HUES48 (cell line): Measurements from ENCODE around the gene SAMD4B.

Source experiments
- H3K27ac ChIP-seq: one replicate; pipeline ENCODE4 v1.7.0; 2013; ENCODE audit warnings: low read depth, low read length, inconsistent platforms
- H3K27me3 ChIP-seq: 2 replicates; pipeline ENCODE4 v1.6.1; 2013; ENCODE audit warnings: mild to moderate bottlenecking, low read length; ENCODE audit not compliant: control insufficient read depth, insufficient read depth
- H3K36me3 ChIP-seq: 2 replicates; pipeline ENCODE4 v1.6.1; 2013; ENCODE audit warnings: low read length; ENCODE audit not compliant: control insufficient read depth, insufficient read depth
- H3K4me1 ChIP-seq: 2 replicates; pipeline ENCODE4 v1.6.1; 2013; ENCODE audit warnings: mild to moderate bottlenecking, low read length; ENCODE audit not compliant: control insufficient read depth, insufficient read depth
- H3K4me3 ChIP-seq: 2 replicates; pipeline ENCODE4 v1.5.1; 2013; ENCODE audit warnings: mild to moderate bottlenecking, low read depth, low read length
- H3K9ac ChIP-seq: 2 replicates; pipeline ENCODE4 v1.6.1; 2013; ENCODE audit warnings: mild to moderate bottlenecking, low read depth, low read length, moderate library complexity
- H3K9me3 ChIP-seq: 2 replicates; pipeline ENCODE4 v1.6.1; 2013; ENCODE audit warnings: low read length; ENCODE audit not compliant: control insufficient read depth, insufficient read depth

SAMD4B gene

GRCh38 chr19:39401549-39402345 is 59.5 kb downstream of the SAMD4B start:
- peak overlapping the region; percentile 68 for H3K4me3 ChIP-seq
- H3K9me3 ChIP-seq = no peaks in the 10 kb centered on the region
- H3K4me1 ChIP-seq = peaks cover 33% of the 10 kb centered on the region
- peak overlapping the region; percentile 99 for H3K27ac ChIP-seq
- peaks cover 6% of the 10 kb centered on the region; the same call in 1 of the 2 replicates for H3K36me3 ChIP-seq
- no peaks in the 10 kb centered on the region for H3K27me3 ChIP-seq
- peak overlapping the region; percentile 85 for H3K9ac ChIP-seq

GRCh38 chr19:39402346-39403300 is 60.4 kb downstream of the SAMD4B start:
- no peaks in the 10 kb centered on the region for H3K27me3 ChIP-seq
- H3K9ac ChIP-seq = peak overlapping the region; percentile 85
- H3K9me3 ChIP-seq = no peaks in the 10 kb centered on the region
- peak overlapping the region; percentile 68 for H3K4me3 ChIP-seq
- H3K4me1 ChIP-seq = peaks cover 33% of the 10 kb centered on the region
- H3K36me3 ChIP-seq = peaks cover 6% of the 10 kb centered on the region; the same call in 1 of the 2 replicates
- H3K27ac ChIP-seq = peak overlapping the region; percentile 99

GRCh38 chr19:39403331-39404312 is 61.4 kb downstream of the SAMD4B start:
- no peaks in the 10 kb centered on the region for H3K9me3 ChIP-seq
- peak overlapping the region; percentile 99 for H3K27ac ChIP-seq
- H3K36me3 ChIP-seq = peaks cover 8% of the 10 kb centered on the region; the same call in 1 of the 2 replicates
- H3K27me3 ChIP-seq = no peaks in the 10 kb centered on the region
- peak overlapping the region; percentile 68 for H3K4me3 ChIP-seq
- H3K4me1 ChIP-seq = peaks cover 29% of the 10 kb centered on the region
- H3K9ac ChIP-seq = peak overlapping the region; percentile 76

GRCh38 chr19:39405261-39405957 is 63.2 kb downstream of the SAMD4B start:
- Histone ChIP-seq H3K4me3 (no peak overlapping the region), H3K9me3 (no peaks in the 10 kb centered on the region), H3K4me1 (peaks cover 34% of the 10 kb centered on the region), H3K27ac (peak overlapping the region; percentile 12), H3K27me3 (no peaks in the 10 kb centered on the region), H3K9ac (no peak overlapping the region), H3K36me3 (0 out of 2 replicates have a peak, but pooled peaks cover 4% of the 10 kb centered on the region)

- Histone ChIP-seq H3K4me1 (peaks cover 41% of the 10 kb centered on the region), H3K36me3 (0 out of 2 replicates have a peak, but pooled peaks cover 4% of the 10 kb centered on the region), H3K9me3 (no peaks in the 10 kb centered on the region), H3K4me3 (peak overlapping the region; percentile 99), H3K27me3 (no peaks in the 10 kb centered on the region), H3K27ac (peak overlapping the region; percentile 55), H3K9ac (no peak overlapping the region)
Measured at GRCh38 chr19:39405958-39406655, 63.9 kb downstream of the SAMD4B start.

- H3K27ac ChIP-seq = peak within 1 kb of the TSS; percentile 88
- peaks cover 40% of the 10 kb centered on the region for H3K4me1 ChIP-seq
Measured at GRCh38 chr19:39406656-39407409, 64.6 kb downstream of the SAMD4B start, which contains the start of gene ZFP36. Gene ZFP36, plus strand, starts transcription at chr19:39406847. Its CDS starts 58 bp downstream, at chr19:39406905.

GRCh38 chr19:39407410-39407659 is 65.1 kb downstream of the SAMD4B start:
- peak overlapping the region; percentile 99 for H3K4me3 ChIP-seq
- peaks cover 35% of the 10 kb centered on the region for H3K4me1 ChIP-seq
- H3K9ac ChIP-seq = peak overlapping the region; percentile 82
- no peaks in the 10 kb centered on the region for H3K27me3 ChIP-seq
- 0 out of 2 replicates have a peak, but pooled peaks cover 4% of the 10 kb centered on the region for H3K36me3 ChIP-seq
- no peaks in the 10 kb centered on the region for H3K9me3 ChIP-seq
- peak overlapping the region; percentile 88 for H3K27ac ChIP-seq

More at GRCh38 chr19:39406656-39407409, 64.6 kb downstream of the SAMD4B start, which contains the start of gene ZFP36:
- 0 out of 2 replicates have a peak, but pooled peaks cover 4% of the 10 kb centered on the region for H3K36me3 ChIP-seq
- H3K9ac ChIP-seq = peak within 1 kb of the TSS; percentile 82
- no peaks in the 10 kb centered on the region for H3K27me3 ChIP-seq
- H3K9me3 ChIP-seq = no peaks in the 10 kb centered on the region
- H3K4me3 ChIP-seq = peak within 1 kb of the TSS; percentile 99

- Histone ChIP-seq H3K9me3 (no peaks in the 10 kb centered on the region), H3K9ac (0 out of 2 replicates have a peak overlapping the region, but pooled peaks have one; percentile 82), H3K4me1 (peaks cover 34% of the 10 kb centered on the region), H3K27ac (peak overlapping the region; percentile 88), H3K36me3 (0 out of 2 replicates have a peak, but pooled peaks cover 4% of the 10 kb centered on the region), H3K4me3 (peak overlapping the region; percentile 99), H3K27me3 (no peaks in the 10 kb centered on the region)
Measured at GRCh38 chr19:39407660-39408391, 65.6 kb downstream of the SAMD4B start.
